Hepatocyte (in vitro differentiated cells): ENCODE results near the gene ITGA5. TPM values are rescaled to one million over a fixed set of nuclear protein-coding genes. Genes with fewer than 3 reads are reported as not detected.

ENCODE experiments used
- DNase-seq: peaks from one replicate; pipeline ENCODE4 v3.0.0-alpha.2; 2016; ENCODE audit warnings: low spot score
- H2AFZ ChIP-seq: fragments of 200-600 bp; sonication (generic); 2 replicates; pipeline ENCODE4 v1.6.0; 2016; ENCODE audit warnings: antibody characterized with exemption, mild to moderate bottlenecking
- H3K27ac ChIP-seq: fragments of 200-600 bp; sonication (generic); 2 replicates; pipeline ENCODE4 v1.5.1; 2016; ENCODE audit warnings: mild to moderate bottlenecking
- H3K27me3 ChIP-seq: fragments of 200-600 bp; sonication (generic); 2 replicates; pipeline ENCODE4 v1.6.1; 2016
- H3K36me3 ChIP-seq: fragments of 200-600 bp; sonication (generic); replicated peaks from 2 replicates; pipeline ENCODE4 v1.5.1; 2016; ENCODE audit warnings: low read depth; ENCODE audit not compliant: insufficient read depth
- H3K4me1 ChIP-seq: fragments of 200-600 bp; sonication (generic); 2 replicates; pipeline ENCODE4 v1.5.1; 2016; ENCODE audit warnings: mild to moderate bottlenecking, moderate library complexity; ENCODE audit not compliant: insufficient read depth
- H3K4me2 ChIP-seq: fragments of 200-600 bp; sonication (generic); 2 replicates; pipeline ENCODE4 v1.6.0; 2016
- H3K4me3 ChIP-seq: fragments of 200-600 bp; sonication (generic); 2 replicates; pipeline ENCODE4 v1.5.1; 2016; ENCODE audit warnings: mild to moderate bottlenecking
- H3K79me2 ChIP-seq: fragments of 200-600 bp; sonication (generic); 2 replicates; pipeline ENCODE4 v1.6.0; 2017; ENCODE audit warnings: mild to moderate bottlenecking
- H3K9me2 ChIP-seq: fragments of 200-600 bp; sonication (generic); replicated peaks from 2 replicates; pipeline ENCODE4 v1.6.0; 2017; ENCODE audit warnings: mild to moderate bottlenecking; ENCODE audit not compliant: insufficient read depth
- H3K9me3 ChIP-seq: fragments of 200-600 bp; sonication (generic); 2 replicates; pipeline ENCODE4 v1.5.1; 2016; ENCODE audit warnings: low read depth, mild to moderate bottlenecking
- H4K20me1 ChIP-seq: fragments of 200-600 bp; sonication (generic); 2 replicates; pipeline ENCODE4 v1.6.0; 2016; ENCODE audit warnings: mild to moderate bottlenecking; ENCODE audit not compliant: insufficient read depth, poor library complexity, severe bottlenecking
- CTCF ChIP-seq: fragments of 200-600 bp; sonication (generic); IDR thresholded peaks from 2 replicates; pipeline ENCODE4 v1.5.1; 2016; ENCODE audit warnings: antibody characterized with exemption, mild to moderate bottlenecking; ENCODE audit not compliant: poor library complexity
- EZH2 ChIP-seq: fragments of 200-600 bp; sonication (generic); IDR thresholded peaks from 2 replicates; pipeline ENCODE4 v1.6.1; 2016; ENCODE audit warnings: antibody characterized with exemption, mild to moderate bottlenecking, borderline replicate concordance
- EZH2phosphoT487 ChIP-seq: fragments of 200-600 bp; sonication (generic); IDR thresholded peaks from one replicate; pipeline ENCODE4 v1.6.1; 2018; ENCODE audit warnings: antibody characterized with exemption, mild to moderate bottlenecking, low read depth, moderate library complexity; ENCODE audit not compliant: unreplicated experiment, severe bottlenecking
- WGBS: methylation state at CpG from one replicate; pipeline ENCODE4 v1.1.6; 2016; ENCODE audit warnings: low lambda C conversion rate; ENCODE audit errors: missing lambda C conversion rate; 5-methylcytosine and 5-hydroxymethylcytosine counted together
- polyA plus RNA-seq: library from polyadenylated mRNA; unstranded; fragments of >200 nt; fragmentation: Nextera tagmentation; extraction: Ambion mirVana; gene quantifications from 2 replicates; pipeline ENCODE4 v1.2.1, GENCODE V29; 2016
- total RNA-seq: library from RNA; depleted of rRNA; stranded (reverse); fragments of >200 nt; gene quantifications from 2 replicates; pipeline ENCODE4 v1.2.3, GENCODE V29; 2014

Gene ITGA5
- total and polyA plus RNA-seq, 2 experiments from 2014 or later, result 45.7 to 57.2 TPM

GRCh38 chr12:54442099-54442498 is 23.0 kb upstream of the ITGA5 start:
- TF ChIP-seq EZH2 (no peak), CTCF (no peak), EZH2phosphoT487 (no peak)
- Histone ChIP-seq H3K36me3 (no peaks in the 10 kb centered on the region), H3K9me2 (no peaks in the 10 kb centered on the region), H3K27ac (no peak overlapping the region), H3K4me3 (no peak overlapping the region), H2AFZ (no peak overlapping the region), H3K9me3 (no peaks in the 10 kb centered on the region), H3K4me2 (no peak overlapping the region), H3K4me1 (no peaks in the 10 kb centered on the region), H3K79me2 (no peaks in the 10 kb centered on the region), H4K20me1 (no peaks in the 10 kb centered on the region), H3K27me3 (no peaks in the 10 kb centered on the region)
- no peak for DNase-seq
- 32% methylated on average over 2 of the region's 2 CpGs for WGBS

GRCh38 chr12:54439521-54440255 is 20.6 kb upstream of the ITGA5 start:
- 41% methylated on average over 10 of the region's 10 CpGs for WGBS
- no peaks in the 10 kb centered on the region for H3K79me2 ChIP-seq
- H3K4me1 ChIP-seq, result no peaks in the 10 kb centered on the region
- no peak for TF ChIP-seq EZH2
- peak; percentile 91 for TF ChIP-seq CTCF
- H2AFZ ChIP-seq, result no peak overlapping the region
- DNase-seq, result peak; percentile 67
- no peak overlapping the region for H3K4me3 ChIP-seq
- no peak overlapping the region for H3K4me2 ChIP-seq
- no peak overlapping the region for H3K27ac ChIP-seq
- no peaks in the 10 kb centered on the region for H3K27me3 ChIP-seq
- no peaks in the 10 kb centered on the region for H4K20me1 ChIP-seq
- H3K9me2 ChIP-seq, result no peaks in the 10 kb centered on the region
- no peaks in the 10 kb centered on the region for H3K9me3 ChIP-seq
- H3K36me3 ChIP-seq, result no peaks in the 10 kb centered on the region

- no peak overlapping the region for H3K27ac ChIP-seq
- no peaks in the 10 kb centered on the region for H3K79me2 ChIP-seq
- H3K4me1 ChIP-seq, result no peaks in the 10 kb centered on the region
- H3K36me3 ChIP-seq, result no peaks in the 10 kb centered on the region
- no peaks in the 10 kb centered on the region for H3K9me3 ChIP-seq
- H4K20me1 ChIP-seq, result no peaks in the 10 kb centered on the region
- TF ChIP-seq EZH2phosphoT487 (no peak), EZH2 (no peak), CTCF (no peak)
- H3K27me3 ChIP-seq, result no peaks in the 10 kb centered on the region
- DNase-seq, result no peak
- H3K4me3 ChIP-seq, result no peak overlapping the region
- no peaks in the 10 kb centered on the region for H3K9me2 ChIP-seq
- no peak overlapping the region for H3K4me2 ChIP-seq
- no peak overlapping the region for H2AFZ ChIP-seq
- 100% methylated on average over 1 of the region's 1 CpG for WGBS
Observed at GRCh38 chr12:54439096-54439495, 20.0 kb upstream of the ITGA5 start.
